ENCODE data around the gene TBPL2.
"Not testable (repeated sequence)": the region's sequence is repeated elsewhere in the genome, so short reads cannot be mapped to it uniquely, and the experiment has no call there.

The TBPL2 gene

GRCh38 chr14:55399852-55400251, 40.6 kb downstream of the TBPL2 start:
- DNase-seq, result peak; percentile 16

GRCh38 chr14:55399183-55399582, 41.2 kb downstream of the TBPL2 start:
- DNase-seq, result no peak

- DNase-seq, result peak; percentile 79
These were observed 41.7 kb downstream of the TBPL2 start for GRCh38 chr14:55398679-55399078.

GRCh38 chr14:55389330-55389729, 51.1 kb downstream of the TBPL2 start:
- DNase-seq, result peak; percentile 35

- peak; percentile 73 for DNase-seq
These were observed 52.3 kb downstream of the TBPL2 start for GRCh38 chr14:55388160-55388559.

GRCh38 chr14:55387121-55387520, 53.3 kb downstream of the TBPL2 start:
- DNase-seq, result no peak

- no peak for DNase-seq
These were observed 54.2 kb downstream of the TBPL2 start for GRCh38 chr14:55386037-55386808.

- no peak for DNase-seq
These were observed 55.9 kb downstream of the TBPL2 start for GRCh38 chr14:55384536-55384935.

- DNase-seq, result no peak
These were observed 56.8 kb downstream of the TBPL2 start for GRCh38 chr14:55383541-55384140.

GRCh38 chr14:55383056-55383466, 57.4 kb downstream of the TBPL2 start:
- not testable (repeated sequence) for DNase-seq

GRCh38 chr14:55382483-55382882, 57.9 kb downstream of the TBPL2 start:
- DNase-seq, result no peak

- DNase-seq, result no peak
These were observed 58.9 kb downstream of the TBPL2 start for GRCh38 chr14:55381561-55381960.

- DNase-seq, result no peak
These were observed 59.4 kb downstream of the TBPL2 start for GRCh38 chr14:55381040-55381439.

GRCh38 chr14:55377236-55377635, 63.2 kb downstream of the TBPL2 start:
- DNase-seq, result no peak

GRCh38 chr14:55374771-55375170, 65.6 kb downstream of the TBPL2 start:
- no peak for DNase-seq

GRCh38 chr14:55373784-55374705, 66.4 kb downstream of the TBPL2 start:
- no peak for DNase-seq

- DNase-seq, result no peak
These were observed 67.6 kb downstream of the TBPL2 start for GRCh38 chr14:55372825-55373224.

- no peak for DNase-seq
These were observed 68.0 kb downstream of the TBPL2 start for GRCh38 chr14:55372423-55372822.

GRCh38 chr14:55370883-55371455, 69.4 kb downstream of the TBPL2 start:
- DNase-seq, result no peak

- no peak for DNase-seq
These were observed 74.1 kb downstream of the TBPL2 start for GRCh38 chr14:55366271-55366670.

Measured in NCI-H226 (cell line).